ENCODE data around the gene GDPD4.

GDPD4 gene

GRCh38 chr11:77176996-77177395 is 124.5 kb downstream of the GDPD4 start:
- DNase-seq (ENCODE audit: low read depth in 2 of 3, low spot score in 2 of 3) = no peak

- no peak for DNase-seq (ENCODE audit: low read depth in 2 of 3, low spot score in 2 of 3)
Observed at GRCh38 chr11:77175869-77176539, 125.5 kb downstream of the GDPD4 start.

- DNase-seq (ENCODE audit: low read depth in 2 of 3, low spot score in 2 of 3) = no peak
Observed at GRCh38 chr11:77175021-77175842, 126.3 kb downstream of the GDPD4 start.

GRCh38 chr11:77174559-77174958 is 126.9 kb downstream of the GDPD4 start:
- DNase-seq (ENCODE audit: low read depth in 2 of 3, low spot score in 2 of 3) = no peak

GRCh38 chr11:77173494-77173893 is 128.0 kb downstream of the GDPD4 start:
- no peak for DNase-seq (ENCODE audit: low read depth in 2 of 3, low spot score in 2 of 3)

GRCh38 chr11:77172666-77172982 is 128.9 kb downstream of the GDPD4 start:
- no peak for DNase-seq (ENCODE audit: low read depth in 2 of 3, low spot score in 2 of 3)

- DNase-seq (ENCODE audit: low read depth in 2 of 3, low spot score in 2 of 3) = no peak
Observed at GRCh38 chr11:77171885-77172665, 129.4 kb downstream of the GDPD4 start.

GRCh38 chr11:77171254-77171653 is 130.2 kb downstream of the GDPD4 start:
- no peak for DNase-seq (ENCODE audit: low read depth in 2 of 3, low spot score in 2 of 3)

- DNase-seq (ENCODE audit: low read depth in 2 of 3, low spot score in 2 of 3) = no peak
Observed at GRCh38 chr11:77170107-77170506, 131.4 kb downstream of the GDPD4 start.

- no peak for DNase-seq (ENCODE audit: low read depth in 2 of 3, low spot score in 2 of 3)
Observed at GRCh38 chr11:77167791-77168190, 133.7 kb downstream of the GDPD4 start.

GRCh38 chr11:77167111-77167626 is 134.3 kb downstream of the GDPD4 start:
- DNase-seq (ENCODE audit: low read depth in 2 of 3, low spot score in 2 of 3) = no peak

Measured in activated CD8-positive, alpha-beta memory T cell treated with anti-CD3 and anti-CD28 coated beads for 48 hours (primary cell).